Thymus (tissue), 11 donors: ENCODE measurements around the gene KANSL3. TPM values are rescaled to one million over a fixed set of nuclear protein-coding genes. Genes with fewer than 3 reads are reported as not detected.

Source experiments
- DNase-seq, 9 donors: peaks; one replicate each; pipeline ENCODE4 v3.0.0-alpha.2; 2013; ENCODE audit warnings: low spot score in 9 of 9, low read depth in 6 of 9, missing footprints in 1 of 9
- H3K27ac ChIP-seq, 2 donors: one replicate each; pipeline ENCODE4 v1.5.1; 2013; ENCODE audit warnings: control low read depth in 1 of 2, low read depth in 1 of 2, low read length in 1 of 2, mild to moderate bottlenecking in 1 of 2, moderate library complexity in 1 of 2
- H3K27me3 ChIP-seq, 2 donors: one replicate each; pipeline ENCODE4 v1.5.1; 2013; ENCODE audit warnings: low read length in 1 of 2; ENCODE audit not compliant: control insufficient read depth in 2 of 2, insufficient read depth in 1 of 2
- H3K36me3 ChIP-seq, 2 donors: one replicate each; pipeline ENCODE4 v1.5.1; 2013; ENCODE audit warnings: low read length in 1 of 2, mild to moderate bottlenecking in 1 of 2, moderate library complexity in 1 of 2; ENCODE audit not compliant: control insufficient read depth in 2 of 2, insufficient read depth in 2 of 2
- H3K4me1 ChIP-seq, 2 donors: one replicate each; pipeline ENCODE4 v1.5.1; 2013; ENCODE audit warnings: low read length in 2 of 2; ENCODE audit not compliant: control insufficient read depth in 2 of 2, insufficient read depth in 2 of 2
- H3K4me3 ChIP-seq, 2 donors: one replicate each; pipeline ENCODE4 v1.5.1; 2013; ENCODE audit warnings: low read length in 2 of 2, control low read depth in 1 of 2, mild to moderate bottlenecking in 1 of 2
- H3K9me3 ChIP-seq, 2 donors: one replicate each; pipeline ENCODE4 v1.5.1; 2013; ENCODE audit warnings: low read length in 1 of 2, mild to moderate bottlenecking in 1 of 2; ENCODE audit not compliant: control insufficient read depth in 2 of 2, insufficient read depth in 1 of 2
- WGBS: extraction: QIAGEN DNeasy Blood & Tissue Kit; methylation state at CpG from one replicate; pipeline ENCODE4 v1.1.7; 2013; 5-methylcytosine and 5-hydroxymethylcytosine counted together
- polyA plus RNA-seq: library from polyadenylated mRNA; stranded (reverse); fragments of 200-250 nt; gene quantifications from one replicate; pipeline ENCODE4 v1.2.3, GENCODE V29; 2013
- total RNA-seq: library from RNA; stranded (reverse); fragments of 120-200 nt; gene quantifications from one replicate; pipeline ENCODE4 v1.2.4, GENCODE V29; 2013
- donor health status: healthy.

Gene KANSL3
- total and polyA plus RNA-seq, 2 donors, result 21.2 to 27.2 TPM

DNA sequence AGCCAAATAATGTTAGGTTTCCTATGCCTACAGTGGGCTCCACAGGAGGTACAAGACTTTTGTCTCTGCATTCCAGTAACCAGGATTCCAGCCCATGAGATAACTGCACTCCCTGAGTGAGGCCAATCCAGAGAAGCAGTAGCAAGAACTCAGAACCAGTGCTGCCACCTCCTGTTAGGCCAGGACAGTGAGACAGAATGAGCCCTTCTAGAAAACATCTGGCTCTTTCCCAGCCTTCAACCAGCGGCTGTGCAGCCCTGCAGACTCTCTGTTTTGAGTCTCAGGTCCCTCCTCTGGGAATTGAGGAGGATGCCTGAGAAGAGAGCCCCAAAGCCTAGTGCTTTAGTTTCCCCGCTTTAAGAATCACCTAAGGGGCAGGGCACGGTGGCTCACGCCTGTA, 57.3 kb downstream of the KANSL3 start:
- WGBS, result 99% methylated on average over 4 of the region's 4 CpGs
- no peak overlapping the region for H3K27ac ChIP-seq
- H3K27me3 ChIP-seq, result no peaks in the 10 kb centered on the region
- H3K4me3 ChIP-seq, result no peak overlapping the region
- no peaks in the 10 kb centered on the region for H3K9me3 ChIP-seq
- H3K36me3 ChIP-seq, result no peaks in the 10 kb centered on the region
- peak in 1 of 9 donors; percentile 11 for DNase-seq
- H3K4me1 ChIP-seq, result no peaks in the 10 kb centered on the region

DNA sequence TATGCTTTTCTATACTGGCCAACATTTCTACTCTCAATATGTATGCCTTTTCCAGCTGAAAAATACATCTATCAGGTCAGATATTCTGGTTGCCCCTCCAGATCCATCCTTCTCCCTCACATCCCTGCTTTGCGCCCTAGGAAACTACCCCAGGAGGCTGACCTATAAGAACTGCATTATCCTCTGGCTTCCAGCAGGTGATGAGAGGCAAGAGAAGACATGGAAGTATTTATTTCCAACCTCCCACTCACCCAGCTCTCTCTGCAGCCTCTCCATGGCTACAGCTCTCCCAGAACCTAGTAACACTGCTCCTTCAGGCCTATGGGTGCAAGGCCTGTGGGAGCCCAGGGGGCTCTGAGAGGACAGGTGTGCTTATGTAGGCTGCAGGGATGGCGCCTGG, 58.7 kb downstream of the KANSL3 start:
- Histone ChIP-seq H3K4me3 (no peak overlapping the region), H3K4me1 (no peaks in the 10 kb centered on the region), H3K27ac (no peak overlapping the region), H3K9me3 (no peaks in the 10 kb centered on the region), H3K27me3 (no peaks in the 10 kb centered on the region), H3K36me3 (no peaks in the 10 kb centered on the region)
- DNase-seq, result no peak
- WGBS, result 100% methylated on average over 2 of the region's 2 CpGs

DNA sequence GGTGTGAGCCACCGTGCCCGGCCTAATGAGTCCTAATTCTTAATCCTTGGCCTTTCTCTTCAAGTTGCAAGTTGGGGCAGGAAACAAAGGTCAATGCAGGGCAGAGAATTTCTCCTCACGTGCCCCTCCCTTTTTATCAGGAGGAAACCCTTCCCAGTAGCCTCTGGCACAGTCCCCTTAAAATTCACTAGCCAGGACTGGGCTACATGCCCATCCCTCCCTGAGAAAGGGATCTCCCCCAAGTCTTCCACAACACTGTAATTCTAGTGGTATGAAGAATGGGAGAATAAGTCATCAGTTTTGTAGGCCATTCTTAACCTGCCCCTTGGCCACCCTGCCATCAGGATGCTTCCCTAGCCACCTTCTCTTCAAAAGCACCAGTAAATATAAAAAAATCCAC, 59.4 kb downstream of the KANSL3 start:
- Histone ChIP-seq H3K27ac (no peak overlapping the region), H3K27me3 (no peaks in the 10 kb centered on the region), H3K4me3 (no peak overlapping the region), H3K36me3 (no peaks in the 10 kb centered on the region), H3K4me1 (no peaks in the 10 kb centered on the region), H3K9me3 (no peaks in the 10 kb centered on the region)
- DNase-seq, result no peak
- 96% methylated on average over 3 of the region's 3 CpGs for WGBS

GRCh38 chr2:96577501-96577900, 60.6 kb downstream of the KANSL3 start:
- H3K4me3 ChIP-seq, result no peak overlapping the region
- H3K27ac ChIP-seq, result no peak overlapping the region
- no peaks in the 10 kb centered on the region for H3K4me1 ChIP-seq
- H3K36me3 ChIP-seq, result no peaks in the 10 kb centered on the region
- no peak for DNase-seq
- H3K27me3 ChIP-seq, result no peaks in the 10 kb centered on the region
- 76% methylated on average over 5 of the region's 5 CpGs for WGBS
- H3K9me3 ChIP-seq, result no peaks in the 10 kb centered on the region

DNA sequence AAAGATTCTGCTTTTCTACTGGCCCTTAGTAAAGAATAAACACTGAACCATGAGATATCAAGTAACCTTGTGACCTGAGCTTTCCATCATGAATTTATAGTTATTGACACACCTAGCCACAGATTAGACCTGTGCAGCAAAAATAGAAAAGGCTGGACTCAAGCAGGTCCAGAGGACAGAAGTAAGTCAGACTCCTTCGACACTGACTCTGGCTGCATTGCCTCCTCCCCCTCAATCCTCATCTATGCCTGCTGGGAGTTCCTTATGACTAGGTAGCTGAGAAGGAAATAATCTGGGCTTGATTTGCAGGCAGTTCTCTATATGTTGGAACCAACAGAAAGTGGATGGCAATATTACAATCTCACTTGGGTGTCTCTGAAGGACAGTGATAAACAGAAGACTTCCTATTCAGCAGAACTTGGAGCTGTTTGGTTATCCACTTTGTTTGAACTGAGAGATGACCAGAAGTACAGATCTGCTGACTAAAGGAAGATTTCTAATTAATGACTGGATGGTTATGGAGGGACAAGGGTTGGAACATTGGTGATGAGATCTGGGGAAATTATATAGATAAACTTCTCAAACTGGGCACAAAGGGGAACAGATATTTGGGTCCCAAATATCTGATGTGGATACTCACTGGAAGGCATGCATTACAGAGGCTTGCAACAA, 62.2 kb downstream of the KANSL3 start:
- no peak for DNase-seq
- Histone ChIP-seq H3K4me3 (no peak overlapping the region), H3K9me3 (no peaks in the 10 kb centered on the region), H3K4me1 (no peaks in the 10 kb centered on the region), H3K27me3 (no peaks in the 10 kb centered on the region), H3K27ac (no peak overlapping the region), H3K36me3 (no peaks in the 10 kb centered on the region)
- 98% methylated on average over 1 of the region's 1 CpG for WGBS

- Histone ChIP-seq H3K4me1 (no peaks in the 10 kb centered on the region), H3K9me3 (no peaks in the 10 kb centered on the region), H3K27ac (no peak overlapping the region), H3K36me3 (no peaks in the 10 kb centered on the region), H3K4me3 (no peak overlapping the region), H3K27me3 (no peaks in the 10 kb centered on the region)
- WGBS, result 96% methylated on average over 2 of the region's 2 CpGs
- no peak for DNase-seq
Measured at GRCh38 chr2:96574364-96574763, 63.7 kb downstream of the KANSL3 start.

DNA sequence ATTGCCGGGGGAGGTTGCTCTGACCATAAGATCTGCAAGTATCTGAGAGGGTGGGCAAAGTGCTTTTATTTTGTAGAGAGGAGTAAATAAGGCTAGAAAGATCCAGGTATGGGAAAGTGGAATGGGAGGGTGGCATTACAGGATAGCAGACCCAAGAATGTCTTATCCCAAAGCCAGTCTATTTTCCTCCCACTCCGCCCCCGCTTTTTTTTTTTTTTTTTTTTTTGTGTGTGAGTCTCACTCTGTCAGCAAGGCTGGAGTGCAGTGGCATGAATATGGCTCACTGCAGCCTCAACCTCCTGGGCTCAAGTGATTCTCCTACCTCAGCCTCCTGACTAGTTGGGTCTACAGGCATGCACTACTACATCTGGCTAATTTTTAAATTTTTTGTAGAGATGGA, 70.0 kb downstream of the KANSL3 start:
- H3K9me3 ChIP-seq, result no peaks in the 10 kb centered on the region
- no peak overlapping the region for H3K27ac ChIP-seq
- H3K4me3 ChIP-seq, result no peak overlapping the region
- no peaks in the 10 kb centered on the region for H3K4me1 ChIP-seq
- H3K36me3 ChIP-seq, result no peaks in the 10 kb centered on the region
- H3K27me3 ChIP-seq, result no peaks in the 10 kb centered on the region
- 100% methylated on average over 3 of the region's 3 CpGs for WGBS
- DNase-seq, result no peak

GRCh38 chr2:96565111-96565510, 73.0 kb downstream of the KANSL3 start:
- WGBS, result 91% methylated on average over 5 of the region's 5 CpGs
- no peaks in the 10 kb centered on the region for H3K36me3 ChIP-seq
- H3K27ac ChIP-seq, result no peak overlapping the region
- H3K27me3 ChIP-seq, result no peaks in the 10 kb centered on the region
- H3K4me3 ChIP-seq, result no peak overlapping the region
- H3K4me1 ChIP-seq, result no peaks in the 10 kb centered on the region
- no peak for DNase-seq
- H3K9me3 ChIP-seq, result no peaks in the 10 kb centered on the region

GRCh38 chr2:96564563-96564962, 73.5 kb downstream of the KANSL3 start:
- Histone ChIP-seq H3K4me1 (no peaks in the 10 kb centered on the region), H3K9me3 (no peaks in the 10 kb centered on the region), H3K27ac (no peak overlapping the region), H3K36me3 (no peaks in the 10 kb centered on the region), H3K4me3 (no peak overlapping the region), H3K27me3 (no peaks in the 10 kb centered on the region)
- WGBS, result 95% methylated on average over 3 of the region's 3 CpGs
- no peak for DNase-seq
